HG02763 (cell line): ENCODE data around the gene SLBP.

Experiments
- ATAC-seq: cut with Tn5 transposase; IDR thresholded peaks from one replicate; pipeline ENCODE4 v1.9.1; 2021; ENCODE audit warnings: mild to moderate bottlenecking, moderate library complexity; ENCODE audit not compliant: unreplicated experiment

SLBP gene

DNA sequence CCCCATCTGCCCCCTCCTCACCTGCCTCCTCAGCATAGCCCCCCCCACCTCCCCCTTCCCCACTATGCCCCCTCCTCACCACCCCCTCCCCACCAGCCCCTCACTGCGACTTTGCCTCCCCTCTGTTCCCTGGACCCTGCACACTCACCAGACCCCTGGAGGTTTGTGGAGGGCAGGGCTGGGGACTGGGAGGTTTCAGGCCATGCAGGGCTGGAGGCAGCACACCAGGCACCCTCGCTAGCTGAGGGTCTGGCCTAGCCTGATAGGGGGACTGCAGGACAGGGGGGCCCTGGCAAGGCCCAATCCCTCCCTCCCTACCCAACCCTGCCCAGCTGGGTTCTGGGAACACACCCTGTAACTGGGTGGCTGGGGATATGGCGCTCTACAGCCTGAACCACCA, 37.3 kb upstream of the SLBP start:
- no peak for ATAC-seq

- ATAC-seq, result no peak
Observed at GRCh38 chr4:1748465-1748995, 36.4 kb upstream of the SLBP start.

DNA sequence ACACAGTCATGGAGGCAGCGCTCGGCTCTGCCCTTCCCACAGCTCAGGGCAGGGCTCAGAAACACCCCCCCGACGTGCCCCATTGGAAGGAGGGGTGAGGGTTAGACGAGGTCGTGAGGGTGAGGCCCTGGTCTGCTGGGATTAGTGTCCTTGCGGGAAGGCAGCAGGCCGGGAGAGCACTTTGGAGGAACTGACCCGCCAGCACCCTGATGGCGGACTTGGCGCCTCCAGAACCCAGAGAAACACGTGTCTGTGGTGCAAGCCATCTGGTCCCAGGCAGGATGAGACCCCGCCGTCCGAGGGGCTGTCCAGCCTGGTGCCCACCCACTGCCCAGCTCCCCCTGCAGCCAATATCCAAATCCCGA, 35.5 kb upstream of the SLBP start:
- ATAC-seq, result no peak

DNA sequence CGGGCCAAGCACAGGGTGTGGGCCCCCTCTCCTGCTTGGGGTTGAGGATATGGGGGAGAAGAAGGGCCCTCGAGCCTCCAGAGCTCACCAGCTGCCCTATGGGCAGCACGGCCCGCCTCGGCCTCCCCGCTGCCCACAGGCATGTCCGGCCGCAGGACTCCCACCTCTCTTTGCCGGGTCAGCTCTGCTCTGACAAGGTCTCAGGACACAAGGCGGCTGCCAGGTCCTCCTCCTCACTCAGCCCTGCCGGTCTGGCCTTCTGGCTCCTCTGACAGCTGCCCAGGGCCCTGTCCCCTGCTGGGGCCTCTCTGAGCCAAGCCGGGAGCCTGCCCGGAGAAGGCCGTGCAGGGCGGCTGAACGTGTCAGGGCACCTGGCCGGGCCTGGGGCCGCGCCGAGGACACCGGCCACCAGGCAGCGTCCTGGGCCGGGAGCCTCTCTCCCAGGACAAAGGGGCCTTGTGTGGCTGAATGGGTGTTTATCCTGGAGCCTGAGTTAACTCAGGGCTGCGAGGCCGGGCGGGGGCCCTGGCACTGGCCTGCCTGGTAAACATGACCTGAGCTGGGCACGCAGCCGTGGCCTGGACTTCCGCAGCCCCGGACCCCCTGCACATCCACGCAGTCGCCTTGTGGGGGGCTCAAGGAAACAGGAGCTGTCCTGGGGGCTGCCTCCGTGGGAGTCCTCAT, 34.9 kb upstream of the SLBP start:
- no peak for ATAC-seq

GRCh38 chr4:1746265-1746691, 34.2 kb upstream of the SLBP start:
- no peak for ATAC-seq

DNA sequence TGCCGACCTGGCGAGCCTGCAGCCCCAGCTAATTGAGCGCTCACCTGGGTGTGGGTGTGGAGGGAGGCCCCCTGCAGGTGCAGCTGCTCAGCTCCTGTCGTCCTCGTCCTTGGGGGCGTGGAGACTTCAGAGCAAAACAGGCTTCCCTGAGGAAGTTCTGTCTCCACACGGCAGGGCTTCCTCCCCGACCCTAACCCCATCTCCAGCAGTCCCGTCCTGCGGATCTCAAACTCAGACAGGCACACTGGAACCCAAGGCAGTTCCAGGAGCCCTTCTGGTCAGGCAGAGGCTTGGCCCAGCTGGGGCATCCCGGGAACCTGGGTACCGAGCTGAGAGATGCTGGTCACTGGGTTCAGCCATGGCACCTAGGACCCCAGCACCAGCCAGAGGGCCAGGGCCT, 33.6 kb upstream of the SLBP start:
- ATAC-seq, result no peak

DNA sequence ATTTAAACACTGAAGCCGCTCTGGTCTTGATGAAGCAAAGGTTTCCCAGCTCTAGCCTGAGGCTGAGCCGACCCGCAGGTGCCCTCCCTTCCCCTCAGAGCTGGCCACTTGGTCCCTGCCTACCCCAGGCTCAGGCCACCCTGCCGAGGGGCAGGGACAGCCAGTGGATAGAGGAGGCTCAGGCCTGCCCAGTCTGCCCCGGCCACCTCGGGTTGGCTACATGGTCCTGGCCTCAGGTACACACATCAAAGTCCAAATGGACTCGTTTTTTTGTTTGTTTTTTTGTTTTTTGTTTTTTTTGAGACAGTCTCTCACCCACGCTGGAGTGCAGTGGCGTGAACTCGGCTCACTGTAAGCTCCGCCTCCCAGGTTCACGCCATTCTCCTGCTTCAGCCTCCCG, 33.0 kb upstream of the SLBP start:
- ATAC-seq, result no peak

GRCh38 chr4:1744552-1744951, 32.4 kb upstream of the SLBP start:
- ATAC-seq, result no peak

DNA sequence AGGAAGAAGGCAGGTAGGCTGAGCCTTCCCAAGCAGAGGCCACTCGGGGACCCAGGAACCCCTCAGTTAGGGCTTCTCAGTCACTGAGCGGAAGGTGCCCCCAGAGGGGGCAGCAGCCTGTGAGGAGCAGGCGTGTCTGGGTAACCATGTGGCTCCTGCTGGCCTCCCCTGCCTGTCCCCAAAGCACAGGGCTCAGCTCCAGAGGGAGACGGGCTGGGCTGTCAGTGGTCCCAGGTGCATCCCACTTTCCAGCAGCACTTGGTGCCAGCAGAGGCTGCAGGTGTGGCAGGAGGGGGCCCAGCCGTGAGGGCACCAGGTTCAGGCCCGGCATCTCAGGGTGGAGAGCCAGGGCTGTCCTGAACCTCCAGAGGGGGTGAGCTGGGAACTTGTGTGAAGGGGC, 31.9 kb upstream of the SLBP start:
- ATAC-seq, result no peak

GRCh38 chr4:1743551-1743950, 31.4 kb upstream of the SLBP start:
- no peak for ATAC-seq

GRCh38 chr4:1741208-1741607, 29.1 kb upstream of the SLBP start:
- ATAC-seq, result no peak

DNA sequence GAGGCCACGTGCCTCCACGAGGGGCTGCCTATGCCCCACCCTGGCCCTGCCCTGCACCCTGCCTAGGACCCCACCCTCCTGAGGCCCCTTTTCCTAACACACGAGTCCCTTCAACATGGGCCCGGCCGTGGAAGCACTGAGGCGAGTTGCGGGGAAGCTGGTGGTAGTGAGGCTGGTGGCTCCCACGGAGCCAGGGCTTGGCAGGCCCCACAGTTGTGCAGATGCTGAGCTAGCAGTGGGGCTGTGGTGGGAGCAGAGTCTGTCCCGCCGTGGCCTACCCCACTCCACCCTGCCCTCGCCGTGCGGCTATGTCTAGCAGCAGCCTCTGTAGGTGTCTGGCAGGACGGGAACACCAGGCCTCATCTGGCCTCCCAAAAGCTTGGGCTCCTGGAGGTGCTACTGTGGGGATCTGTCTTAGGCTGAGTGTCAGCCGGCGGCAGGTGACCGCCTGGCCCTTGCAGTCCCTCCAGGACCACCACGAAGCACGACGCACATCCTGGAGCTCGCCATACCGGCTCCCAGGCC, 28.0 kb upstream of the SLBP start:
- no peak for ATAC-seq

DNA sequence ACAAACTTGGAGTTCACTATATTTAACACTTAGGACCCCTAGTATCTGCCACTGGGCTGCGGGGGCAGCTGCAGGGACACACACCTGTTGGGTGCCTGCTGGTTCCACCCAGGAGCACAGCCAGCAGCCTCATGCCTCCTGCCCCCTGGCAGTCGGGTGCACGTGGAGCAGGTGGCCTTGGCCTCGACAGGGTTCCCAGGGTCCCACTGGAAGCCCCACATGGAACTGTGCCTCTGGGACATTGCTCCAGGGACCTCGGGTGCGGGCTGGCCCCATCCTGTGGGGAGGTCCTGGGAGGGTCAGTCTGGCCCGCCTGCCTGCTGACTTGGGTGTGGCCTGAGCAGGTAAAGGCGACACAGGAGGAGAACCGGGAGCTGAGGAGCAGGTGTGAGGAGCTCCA, 27.2 kb upstream of the SLBP start:
- ATAC-seq, result no peak

DNA sequence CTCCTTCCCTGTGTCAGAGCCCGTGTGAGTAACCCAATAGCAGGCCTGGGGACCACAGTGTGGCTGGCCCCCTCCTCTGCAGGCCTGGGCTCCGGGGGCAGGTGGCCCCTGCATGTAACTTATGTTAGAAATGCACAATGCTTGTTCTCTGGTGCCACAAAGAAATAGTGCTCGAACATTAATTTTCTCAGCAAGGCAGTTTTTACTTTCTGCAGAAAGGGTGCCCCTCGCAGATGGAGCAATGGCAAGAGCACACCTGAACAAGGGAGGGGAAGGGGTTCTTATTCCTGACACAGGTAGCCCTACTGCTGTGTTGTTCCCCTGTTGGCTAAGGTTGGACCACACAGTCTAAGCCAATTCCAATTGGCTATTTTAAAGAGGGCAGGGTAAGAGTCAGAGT, 26.3 kb upstream of the SLBP start:
- ATAC-seq, result no peak

DNA sequence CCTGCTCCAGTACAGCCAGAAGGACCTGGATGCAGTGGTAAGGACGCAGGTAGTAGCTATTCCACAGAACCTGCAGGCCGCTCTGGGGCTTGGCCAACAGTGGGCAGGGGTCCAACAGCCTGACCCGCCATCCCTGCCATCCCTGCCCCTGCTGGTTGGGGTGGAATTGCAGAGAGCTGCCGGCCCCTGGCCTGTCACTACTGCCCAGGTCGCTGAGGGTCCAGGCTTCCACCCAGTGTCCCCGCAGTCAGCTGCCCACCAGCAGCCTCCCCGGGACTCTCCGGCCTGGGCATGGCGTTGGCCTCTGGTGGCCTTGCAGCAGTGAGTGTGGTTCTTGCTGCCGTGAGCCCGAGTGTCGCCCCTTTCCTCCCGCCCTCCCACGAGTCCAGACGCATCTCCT, 25.5 kb upstream of the SLBP start:
- ATAC-seq, result no peak

GRCh38 chr4:1736812-1737211, 24.7 kb upstream of the SLBP start:
- no peak for ATAC-seq

- no peak for ATAC-seq
Observed at GRCh38 chr4:1735215-1735614, 23.1 kb upstream of the SLBP start.

- no peak for ATAC-seq
Observed at GRCh38 chr4:1732911-1733310, 20.8 kb upstream of the SLBP start.

GRCh38 chr4:1731180-1731579, 19.1 kb upstream of the SLBP start:
- no peak for ATAC-seq

GRCh38 chr4:1730532-1731135, 18.5 kb upstream of the SLBP start:
- ATAC-seq, result no peak

GRCh38 chr4:1728061-1728980, 16.2 kb upstream of the SLBP start:
- no peak for ATAC-seq
